CD4-positive, alpha-beta T cell (primary cell): ENCODE data around the gene SMKR1. TPM values are rescaled to one million over a fixed set of nuclear protein-coding genes. Genes with fewer than 3 reads are reported as not detected.
A peak's percentile ranks its signal among the peaks of the same experiment; 100 is the strongest.

Experiments
- ATAC-seq: fragments of 200-7000 bp; cut with Tn5 transposase; one replicate; pipeline ENCODE4 v1.10.0; 2022; ENCODE audit warnings: mild to moderate bottlenecking; ENCODE audit not compliant: poor library complexity
- CTCF ChIA-PET: fragments of 350-600 bp; sonication (Branson Sonifier 250); formaldehyde crosslinking; loops from one replicate; lab custom pipeline; 2021; ENCODE audit warnings: antibody characterized with exemption, inconsistent platforms; lab: Charles Lee
- POLR2A ChIA-PET: fragments of 350-600 bp; sonication (Branson Sonifier 250); formaldehyde crosslinking; loops from one replicate; lab custom pipeline; 2021; ENCODE audit warnings: antibody characterized with exemption, inconsistent platforms; lab: Charles Lee
- DNase-seq, 14 experiments: peaks; one replicate each; pipeline ENCODE4 v3.0.0-alpha.2; 2013 to 2020; ENCODE audit warnings: mixed read lengths in 2 of 14
- H3K27ac ChIP-seq, 2 donors: one replicate each; pipeline versions ENCODE4 v1.5.1 to v1.7.0; 2013; ENCODE audit warnings: low read length in 2 of 2, low read depth in 1 of 2, mild to moderate bottlenecking in 1 of 2
- H3K27me3 ChIP-seq, 2 experiments: 1 replicate in 1 of 2; 2 replicates in 1 of 2; pipeline versions ENCODE4 v1.6.1 to v1.7.0; 2013; ENCODE audit warnings: low read length in 2 of 2, control low read depth in 1 of 2, mild to moderate bottlenecking in 1 of 2, moderate library complexity in 1 of 2; ENCODE audit not compliant: insufficient read depth in 2 of 2, control insufficient read depth in 1 of 2
- H3K36me3 ChIP-seq: one replicate; pipeline ENCODE4 v1.6.1; 2013; ENCODE audit warnings: low read length, control low read depth; ENCODE audit not compliant: insufficient read depth
- H3K4me1 ChIP-seq: one replicate; pipeline ENCODE4 v1.6.1; 2013; ENCODE audit warnings: low read length, control low read depth; ENCODE audit not compliant: insufficient read depth
- H3K4me3 ChIP-seq: one replicate; pipeline ENCODE4 v1.5.1; 2013; ENCODE audit warnings: mild to moderate bottlenecking, low read length, moderate library complexity
- H3K9me3 ChIP-seq, 2 experiments: 1 replicate in 1 of 2; 2 replicates in 1 of 2; pipeline versions ENCODE4 v1.6.1 to v1.7.0; 2013; ENCODE audit warnings: low read length in 2 of 2, mild to moderate bottlenecking in 2 of 2, control low read depth in 1 of 2, moderate library complexity in 1 of 2; ENCODE audit not compliant: control insufficient read depth in 1 of 2, insufficient read depth in 1 of 2
- H3K27ac Mint-ChIP-seq: one replicate; pipeline ENCODE4 v1.8.0; 2020; ENCODE audit warnings: mixed read lengths
- H3K27me3 Mint-ChIP-seq: one replicate; pipeline ENCODE4 v1.8.0; 2021; ENCODE audit warnings: mixed read lengths
- H3K36me3 Mint-ChIP-seq: one replicate; pipeline ENCODE4 v1.8.0; 2021; ENCODE audit warnings: low read depth, mixed read lengths
- H3K4me1 Mint-ChIP-seq: one replicate; pipeline ENCODE4 v1.8.0; 2021; ENCODE audit warnings: low read depth, mixed read lengths
- H3K4me3 Mint-ChIP-seq: one replicate; pipeline ENCODE4 v1.8.0; 2020; ENCODE audit warnings: mild to moderate bottlenecking, mixed read lengths
- H3K9me3 Mint-ChIP-seq: one replicate; pipeline ENCODE4 v1.8.0; 2020; ENCODE audit warnings: mixed read lengths
- intact Hi-C, 2 experiments: fragments of 100-400 bp; cut with DNase I in 1 of 2; cut with micrococcal nuclease in 1 of 2; formaldehyde crosslinking; loops; one replicate each; pipeline versions ENCODE4 v1.15.1 to v1.9.0; 2023 to 2025; cut with DNase I, micrococcal nuclease
- total RNA-seq, 174 experiments: library from RNA in 2 of 174; stranded (reverse) in 2 of 174; gene quantifications; one replicate each; pipeline ENCODE4 v1.2.3 and lab custom pipeline; 2021 to 2026
- TF ChIP-seq, protein P1 (sequence below): fragments of 200-600 bp; IDR thresholded peaks from one replicate; pipeline ENCODE4 v1.8.0; 2022; ENCODE audit warnings: antibody characterized with exemption, mild to moderate bottlenecking

Gene SMKR1
- total RNA-seq, 2 experiments from 2014 or later: 0.22 to 0.49 TPM

- no peaks in the 10 kb centered on the region for H3K27me3 ChIP-seq
- no peaks in the 10 kb centered on the region for H3K9me3 ChIP-seq
- H3K36me3 ChIP-seq: no peaks in the 10 kb centered on the region
- ChIA-PET POLR2A (interaction anchor here (0.6 to 1.0 kb wide), 2 partner anchors 108 to 144 kb away, joined by 3 to 5 read pairs; partner anchors contain the start of gene NRF1), CTCF (interaction anchor here (1.0 to 1.6 kb wide), 3 partner anchors 105 to 109 kb away, joined by 3 to 5 read pairs (median 3); partner anchors contain the start of gene NRF1)
- peaks cover 19% of the 10 kb centered on the region for H3K4me1 ChIP-seq
- peak overlapping the region in 1 of 2 donors; percentile 13 for H3K27ac ChIP-seq
- H3K4me3 Mint-ChIP-seq: peak overlapping the region; percentile 90
- ATAC-seq (no peak), DNase-seq (peak in 4 of 14 experiments; percentile 2 to 8 (median 4))
- no peaks in the 10 kb centered on the region for H3K9me3 Mint-ChIP-seq
- H3K27me3 Mint-ChIP-seq: no peaks in the 10 kb centered on the region
- intact Hi-C loops: loop anchor here (2.0 to 10.0 kb wide), 9 partner anchors 71 to 1918 kb away; partner anchors contain the start of genes AHCYL2 (in 1 of the 2), ARF5 (in 1 of the 2), GCC1 (in 1 of the 2) and STRIP2 (in 1 of the 2)
- TF ChIP-seq, protein P1, sequence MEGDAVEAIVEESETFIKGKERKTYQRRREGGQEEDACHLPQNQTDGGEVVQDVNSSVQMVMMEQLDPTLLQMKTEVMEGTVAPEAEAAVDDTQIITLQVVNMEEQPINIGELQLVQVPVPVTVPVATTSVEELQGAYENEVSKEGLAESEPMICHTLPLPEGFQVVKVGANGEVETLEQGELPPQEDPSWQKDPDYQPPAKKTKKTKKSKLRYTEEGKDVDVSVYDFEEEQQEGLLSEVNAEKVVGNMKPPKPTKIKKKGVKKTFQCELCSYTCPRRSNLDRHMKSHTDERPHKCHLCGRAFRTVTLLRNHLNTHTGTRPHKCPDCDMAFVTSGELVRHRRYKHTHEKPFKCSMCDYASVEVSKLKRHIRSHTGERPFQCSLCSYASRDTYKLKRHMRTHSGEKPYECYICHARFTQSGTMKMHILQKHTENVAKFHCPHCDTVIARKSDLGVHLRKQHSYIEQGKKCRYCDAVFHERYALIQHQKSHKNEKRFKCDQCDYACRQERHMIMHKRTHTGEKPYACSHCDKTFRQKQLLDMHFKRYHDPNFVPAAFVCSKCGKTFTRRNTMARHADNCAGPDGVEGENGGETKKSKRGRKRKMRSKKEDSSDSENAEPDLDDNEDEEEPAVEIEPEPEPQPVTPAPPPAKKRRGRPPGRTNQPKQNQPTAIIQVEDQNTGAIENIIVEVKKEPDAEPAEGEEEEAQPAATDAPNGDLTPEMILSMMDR: no peak
- H3K4me3 ChIP-seq: peak overlapping the region; percentile 62
- H3K4me1 Mint-ChIP-seq: peaks cover 6% of the 10 kb centered on the region
- no peaks in the 10 kb centered on the region for H3K36me3 Mint-ChIP-seq
- peak overlapping the region; percentile 52 for H3K27ac Mint-ChIP-seq
Observed at GRCh38 chr7:129502708-129503685, 666 bp downstream of the SMKR1 start.

- Mint-ChIP-seq H3K9me3 (no peaks in the 10 kb centered on the region), H3K27ac (peak overlapping the region; percentile 52), H3K27me3 (no peaks in the 10 kb centered on the region), H3K4me1 (peaks cover 6% of the 10 kb centered on the region), H3K4me3 (peak overlapping the region; percentile 90), H3K36me3 (no peaks in the 10 kb centered on the region)
- POLR2A ChIA-PET: interaction anchor here (0.6 kb wide), 1 partner anchor 144 kb away, joined by 3 read pairs; no protein-coding TSS in a partner anchor
- no peak overlapping the region for H3K4me3 ChIP-seq
- TF ChIP-seq, protein P1: no peak
- no peaks in the 10 kb centered on the region for H3K27me3 ChIP-seq
- no peaks in the 10 kb centered on the region for H3K36me3 ChIP-seq
- CTCF ChIA-PET: interaction anchor here (1.0 to 1.5 kb wide), 2 partner anchors 104 to 107 kb away, joined by 3 read pairs; partner anchors contain the start of gene NRF1
- H3K9me3 ChIP-seq: no peaks in the 10 kb centered on the region
- H3K4me1 ChIP-seq: peaks cover 19% of the 10 kb centered on the region
- DNase-seq (no peak), ATAC-seq (no peak)
- intact Hi-C loops: loop anchor here (2.0 to 10.0 kb wide), 9 partner anchors 71 to 1919 kb away; partner anchors contain the start of genes AHCYL2 (in 1 of the 2), ARF5 (in 1 of the 2), GCC1 (in 1 of the 2) and STRIP2 (in 1 of the 2)
- H3K27ac ChIP-seq: no peak overlapping the region
Observed at GRCh38 chr7:129503725-129504124, 1.4 kb downstream of the SMKR1 start.

- Histone ChIP-seq H3K27ac (no peak overlapping the region), H3K9me3 (no peaks in the 10 kb centered on the region), H3K36me3 (no peaks in the 10 kb centered on the region), H3K4me1 (no peaks in the 10 kb centered on the region), H3K27me3 (no peaks in the 10 kb centered on the region), H3K4me3 (no peak overlapping the region)
- no peaks in the 10 kb centered on the region for H3K36me3 Mint-ChIP-seq
- no peak overlapping the region for H3K27ac Mint-ChIP-seq
- ATAC-seq (no peak), DNase-seq (no peak)
- H3K9me3 Mint-ChIP-seq: no peaks in the 10 kb centered on the region
- H3K4me1 Mint-ChIP-seq: no peaks in the 10 kb centered on the region
- ChIA-PET CTCF (no interaction called here), POLR2A (no interaction called here)
- TF ChIP-seq, protein P1: no peak
- H3K4me3 Mint-ChIP-seq: no peak overlapping the region
- H3K27me3 Mint-ChIP-seq: no peaks in the 10 kb centered on the region
- intact Hi-C loops: no loop called here
Observed at GRCh38 chr7:129512192-129512591, 9.9 kb downstream of the SMKR1 start.
